IMR-90 (cell line): ENCODE measurements around the gene KRT1.

Source experiments
- BHLHE40 ChIP-seq: fragments of 150-350 bp; IDR thresholded peaks from 2 replicates; pipeline ENCODE4 v1.6.1; 2016; ENCODE audit warnings: mild to moderate bottlenecking, low read depth, low read length
- CEBPB ChIP-seq: IDR thresholded peaks from 2 replicates; pipeline ENCODE4 v1.6.1; 2012; ENCODE audit warnings: low read depth, low read length, improper control_type of control experiment
- CHD1 ChIP-seq: IDR thresholded peaks from 2 replicates; pipeline ENCODE4 v1.6.1; 2012; ENCODE audit warnings: low read depth, low read length, improper control_type of control experiment
- FOS ChIP-seq: fragments of 150-350 bp; IDR thresholded peaks from 2 replicates; pipeline ENCODE4 v1.6.1; 2016; ENCODE audit warnings: low read depth, low read length
- MAZ ChIP-seq: IDR thresholded peaks from 2 replicates; pipeline ENCODE4 v1.6.1; 2012; ENCODE audit warnings: low read depth, mild to moderate bottlenecking, low read length, improper control_type of control experiment, moderate library complexity, borderline replicate concordance
- POLR2A ChIP-seq: IDR thresholded peaks from 2 replicates; pipeline ENCODE4 v1.6.1; 2012; ENCODE audit warnings: mild to moderate bottlenecking, low read depth, low read length
- RFX5 ChIP-seq: IDR thresholded peaks from 2 replicates; pipeline ENCODE4 v1.8.0; 2012; ENCODE audit warnings: low read depth, mild to moderate bottlenecking, low read length, moderate library complexity
- SMC3 ChIP-seq: fragments of 150-350 bp; IDR thresholded peaks from 2 replicates; pipeline ENCODE4 v1.6.1; 2016; ENCODE audit warnings: low read depth, mild to moderate bottlenecking, antibody characterized with exemption, low read length, moderate library complexity
- TF ChIP-seq, protein P1 (sequence below): fragments of 150-350 bp; IDR thresholded peaks from 2 replicates; pipeline ENCODE4 v1.6.1; 2016; ENCODE audit warnings: low read depth, mild to moderate bottlenecking, low read length, moderate library complexity, borderline replicate concordance
- TF ChIP-seq, protein P2 (sequence below): conservative IDR thresholded peaks from 2 replicates; pipeline ENCODE4 v1.5.1; 2012; ENCODE audit warnings: mild to moderate bottlenecking, low read depth, low read length, improper control_type of control experiment
- TF ChIP-seq, protein P3 (sequence below): fragments of 150-350 bp; IDR thresholded peaks from 2 replicates; pipeline ENCODE4 v1.6.1; 2017; ENCODE audit warnings: mild to moderate bottlenecking, antibody characterized with exemption, low read length, low read depth

DNA sequence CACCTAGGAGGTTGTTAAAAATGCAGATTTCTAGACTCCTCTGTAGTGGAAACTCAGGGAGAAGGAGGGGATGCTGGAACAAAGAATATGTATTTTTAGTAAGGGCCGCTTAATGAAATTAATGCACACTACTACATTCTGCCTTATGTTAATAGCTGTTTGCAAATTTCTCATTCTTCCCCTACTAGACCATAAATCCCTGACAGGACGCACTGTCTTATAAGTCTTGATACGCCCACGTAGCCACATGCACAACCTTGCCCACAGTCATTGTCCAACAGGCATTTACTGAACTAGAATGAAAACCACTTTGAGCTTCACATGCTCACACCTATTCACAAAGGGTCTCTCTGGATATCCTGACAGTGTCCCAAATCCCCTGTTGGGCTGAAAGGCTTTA is 38.7 kb downstream of the KRT1 start:
- TF ChIP-seq, protein P1, sequence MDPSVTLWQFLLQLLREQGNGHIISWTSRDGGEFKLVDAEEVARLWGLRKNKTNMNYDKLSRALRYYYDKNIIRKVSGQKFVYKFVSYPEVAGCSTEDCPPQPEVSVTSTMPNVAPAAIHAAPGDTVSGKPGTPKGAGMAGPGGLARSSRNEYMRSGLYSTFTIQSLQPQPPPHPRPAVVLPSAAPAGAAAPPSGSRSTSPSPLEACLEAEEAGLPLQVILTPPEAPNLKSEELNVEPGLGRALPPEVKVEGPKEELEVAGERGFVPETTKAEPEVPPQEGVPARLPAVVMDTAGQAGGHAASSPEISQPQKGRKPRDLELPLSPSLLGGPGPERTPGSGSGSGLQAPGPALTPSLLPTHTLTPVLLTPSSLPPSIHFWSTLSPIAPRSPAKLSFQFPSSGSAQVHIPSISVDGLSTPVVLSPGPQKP = no peak
- TF ChIP-seq, protein P2, sequence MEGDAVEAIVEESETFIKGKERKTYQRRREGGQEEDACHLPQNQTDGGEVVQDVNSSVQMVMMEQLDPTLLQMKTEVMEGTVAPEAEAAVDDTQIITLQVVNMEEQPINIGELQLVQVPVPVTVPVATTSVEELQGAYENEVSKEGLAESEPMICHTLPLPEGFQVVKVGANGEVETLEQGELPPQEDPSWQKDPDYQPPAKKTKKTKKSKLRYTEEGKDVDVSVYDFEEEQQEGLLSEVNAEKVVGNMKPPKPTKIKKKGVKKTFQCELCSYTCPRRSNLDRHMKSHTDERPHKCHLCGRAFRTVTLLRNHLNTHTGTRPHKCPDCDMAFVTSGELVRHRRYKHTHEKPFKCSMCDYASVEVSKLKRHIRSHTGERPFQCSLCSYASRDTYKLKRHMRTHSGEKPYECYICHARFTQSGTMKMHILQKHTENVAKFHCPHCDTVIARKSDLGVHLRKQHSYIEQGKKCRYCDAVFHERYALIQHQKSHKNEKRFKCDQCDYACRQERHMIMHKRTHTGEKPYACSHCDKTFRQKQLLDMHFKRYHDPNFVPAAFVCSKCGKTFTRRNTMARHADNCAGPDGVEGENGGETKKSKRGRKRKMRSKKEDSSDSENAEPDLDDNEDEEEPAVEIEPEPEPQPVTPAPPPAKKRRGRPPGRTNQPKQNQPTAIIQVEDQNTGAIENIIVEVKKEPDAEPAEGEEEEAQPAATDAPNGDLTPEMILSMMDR = no peak
- no peak for TF ChIP-seq POLR2A
- TF ChIP-seq CEBPB = no peak
- no peak for TF ChIP-seq RFX5
- TF ChIP-seq MAZ = no peak
- no peak for TF ChIP-seq CHD1
- no peak for TF ChIP-seq BHLHE40
- TF ChIP-seq, protein P3, sequence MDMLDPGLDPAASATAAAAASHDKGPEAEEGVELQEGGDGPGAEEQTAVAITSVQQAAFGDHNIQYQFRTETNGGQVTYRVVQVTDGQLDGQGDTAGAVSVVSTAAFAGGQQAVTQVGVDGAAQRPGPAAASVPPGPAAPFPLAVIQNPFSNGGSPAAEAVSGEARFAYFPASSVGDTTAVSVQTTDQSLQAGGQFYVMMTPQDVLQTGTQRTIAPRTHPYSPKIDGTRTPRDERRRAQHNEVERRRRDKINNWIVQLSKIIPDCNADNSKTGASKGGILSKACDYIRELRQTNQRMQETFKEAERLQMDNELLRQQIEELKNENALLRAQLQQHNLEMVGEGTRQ = no peak
- TF ChIP-seq FOS = no peak
- no peak for TF ChIP-seq SMC3
